PC-9 (cell line): ENCODE results near the gene TAS2R3. TPM values are rescaled to one million over a fixed set of nuclear protein-coding genes. Genes with fewer than 3 reads are reported as not detected.

Source experiments
- BruUV-seq: library from RNA; stranded (reverse); fragments of 400-500 nt; replicated peaks from 2 replicates; lab custom pipeline; 2021; lab: Mats Ljungman, UMichigan
- CTCF ChIA-PET: fragments of 300-600 bp; sonication (Branson Sonifier 250); formaldehyde crosslinking; loops from one replicate; lab custom pipeline; 2022; ENCODE audit warnings: antibody characterized with exemption; lab: Charles Lee
- POLR2A ChIA-PET: fragments of 300-600 bp; sonication (Branson Sonifier 250); formaldehyde crosslinking; loops from one replicate; lab custom pipeline; 2022; ENCODE audit warnings: antibody characterized with exemption; ENCODE audit not compliant: unreplicated experiment; lab: Charles Lee
- DNase-seq, 2 experiments: peaks; one replicate each; pipeline versions ENCODE4 v3.0.0 to v3.0.0-alpha.2; 2015 to 2022; ENCODE audit warnings: mixed read lengths in 1 of 2
- H2AFZ ChIP-seq: fragments of 200-600 bp; sonication (generic); 2 replicates; pipeline ENCODE4 v1.8.1; 2017; ENCODE audit warnings: antibody characterized with exemption
- H3F3A ChIP-seq: fragments of 200-600 bp; sonication (generic); 2 replicates; pipeline ENCODE4 v1.8.1; 2017; ENCODE audit warnings: antibody characterized with exemption, mild to moderate bottlenecking, low read depth; ENCODE audit not compliant: insufficient read depth
- H3K27ac ChIP-seq: fragments of 200-600 bp; sonication (generic); 2 replicates; pipeline ENCODE4 v1.6.1; 2016; ENCODE audit warnings: mixed run types
- H3K27me3 ChIP-seq: fragments of 200-600 bp; sonication (generic); 2 replicates; pipeline ENCODE4 v1.6.1; 2016; ENCODE audit warnings: low read depth, mixed run types; ENCODE audit not compliant: insufficient read depth
- H3K36me3 ChIP-seq: fragments of 200-600 bp; sonication (generic); 2 replicates; pipeline ENCODE4 v1.6.1; 2016; ENCODE audit warnings: low read depth, mixed run types
- H3K4me1 ChIP-seq: fragments of 200-600 bp; sonication (generic); replicated peaks from 2 replicates; pipeline ENCODE4 v1.6.1; 2016; ENCODE audit warnings: mixed run types; ENCODE audit not compliant: insufficient read depth
- H3K4me2 ChIP-seq: fragments of 200-600 bp; sonication (generic); 2 replicates; pipeline ENCODE4 v1.6.1; 2017; ENCODE audit warnings: mixed run types
- H3K4me3 ChIP-seq: fragments of 200-600 bp; sonication (generic); 2 replicates; pipeline ENCODE4 v1.6.1; 2016; ENCODE audit warnings: mixed run types
- H3K79me2 ChIP-seq: fragments of 200-600 bp; sonication (generic); 2 replicates; pipeline ENCODE4 v1.6.1; 2017; ENCODE audit warnings: low read depth, mixed run types
- H3K9me2 ChIP-seq: fragments of 200-600 bp; sonication (generic); 2 replicates; pipeline ENCODE4 v1.8.1; 2017; ENCODE audit warnings: mild to moderate bottlenecking; ENCODE audit not compliant: insufficient read depth
- H3K9me3 ChIP-seq: fragments of 200-600 bp; sonication (generic); 2 replicates; pipeline ENCODE4 v1.8.1; 2016; ENCODE audit warnings: low read depth; ENCODE audit not compliant: insufficient read depth
- H4K20me1 ChIP-seq: fragments of 200-600 bp; sonication (generic); 2 replicates; pipeline ENCODE4 v1.8.1; 2017; ENCODE audit not compliant: insufficient read depth
- EZH2 ChIP-seq: fragments of 200-600 bp; sonication (generic); IDR thresholded peaks from 2 replicates; pipeline ENCODE4 v1.8.0; 2017; ENCODE audit warnings: antibody characterized with exemption, low read depth
- intact Hi-C: fragments of 100-400 bp; cut with micrococcal nuclease; formaldehyde crosslinking; loops from one replicate; pipeline ENCODE4 v1.10.0; 2022; ENCODE audit not compliant: unreplicated experiment
- total RNA-seq: library from RNA; stranded (reverse); gene quantifications from 2 replicates; pipeline ENCODE4 v1.2.3, GENCODE V29; 2021
- TF ChIP-seq, protein P1 (sequence below): fragments of 200-600 bp; sonication (generic); conservative IDR thresholded peaks from 2 replicates; pipeline ENCODE4 v1.6.1; 2017; ENCODE audit warnings: mixed run types, antibody characterized with exemption, mild to moderate bottlenecking, moderate library complexity

Gene TAS2R3
- total RNA-seq, 1 experiment from 2014 or later = 2.0 TPM

DNA sequence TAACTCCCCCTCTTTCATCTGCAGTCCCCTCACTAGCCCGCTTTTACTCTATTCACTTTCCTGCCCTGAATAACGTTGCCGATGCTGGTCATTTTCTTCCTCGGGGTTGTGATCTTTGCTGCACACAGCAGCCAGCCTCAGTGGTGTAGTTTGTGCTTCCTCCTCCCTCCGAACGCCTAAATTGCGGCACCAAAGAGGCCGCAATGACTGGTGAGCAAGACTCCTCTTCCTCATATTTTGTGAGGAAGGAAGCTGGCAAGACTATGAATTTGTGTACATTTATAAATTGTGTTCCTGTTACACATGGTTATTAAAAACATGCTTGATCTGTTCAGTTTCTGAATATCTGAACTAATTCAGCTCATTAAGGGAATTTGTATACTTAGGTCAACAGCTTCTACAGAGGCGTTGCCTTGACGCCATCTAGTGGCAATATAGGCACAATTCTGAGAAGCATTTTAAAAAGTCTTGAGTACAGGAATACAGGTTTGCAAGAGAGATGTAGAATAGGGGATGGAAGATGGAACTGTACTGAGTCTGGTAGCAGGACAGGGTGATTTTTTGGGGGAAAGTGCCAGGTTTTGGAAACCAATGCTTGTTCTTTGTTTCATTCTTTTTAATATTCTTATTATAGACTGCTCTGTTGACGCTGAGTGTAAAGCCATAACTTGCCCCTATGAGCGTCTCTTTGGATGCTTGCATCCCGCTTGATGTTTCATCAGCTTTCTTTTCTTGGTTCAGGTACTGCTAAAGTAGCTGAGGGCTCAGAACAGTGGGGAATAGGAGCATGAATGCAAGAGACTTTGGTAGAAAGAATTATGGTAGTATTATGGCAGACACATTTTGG is 22.0 kb downstream of the TAS2R3 start:
- no TSS peak for BruUV-seq
- ChIA-PET POLR2A (no interaction called here), CTCF (interaction anchor here (0.6 to 1.1 kb wide), 7 partner anchors 9 to 1397 kb away, joined by 3 to 5 read pairs (median 3); partner anchors contain the start of genes TAS2R39 and TAS2R4)
- TF ChIP-seq, protein P1, sequence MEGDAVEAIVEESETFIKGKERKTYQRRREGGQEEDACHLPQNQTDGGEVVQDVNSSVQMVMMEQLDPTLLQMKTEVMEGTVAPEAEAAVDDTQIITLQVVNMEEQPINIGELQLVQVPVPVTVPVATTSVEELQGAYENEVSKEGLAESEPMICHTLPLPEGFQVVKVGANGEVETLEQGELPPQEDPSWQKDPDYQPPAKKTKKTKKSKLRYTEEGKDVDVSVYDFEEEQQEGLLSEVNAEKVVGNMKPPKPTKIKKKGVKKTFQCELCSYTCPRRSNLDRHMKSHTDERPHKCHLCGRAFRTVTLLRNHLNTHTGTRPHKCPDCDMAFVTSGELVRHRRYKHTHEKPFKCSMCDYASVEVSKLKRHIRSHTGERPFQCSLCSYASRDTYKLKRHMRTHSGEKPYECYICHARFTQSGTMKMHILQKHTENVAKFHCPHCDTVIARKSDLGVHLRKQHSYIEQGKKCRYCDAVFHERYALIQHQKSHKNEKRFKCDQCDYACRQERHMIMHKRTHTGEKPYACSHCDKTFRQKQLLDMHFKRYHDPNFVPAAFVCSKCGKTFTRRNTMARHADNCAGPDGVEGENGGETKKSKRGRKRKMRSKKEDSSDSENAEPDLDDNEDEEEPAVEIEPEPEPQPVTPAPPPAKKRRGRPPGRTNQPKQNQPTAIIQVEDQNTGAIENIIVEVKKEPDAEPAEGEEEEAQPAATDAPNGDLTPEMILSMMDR = peak; percentile 85
- no peak for TF ChIP-seq EZH2
- no peaks in the 10 kb centered on the region for H3K9me2 ChIP-seq
- peaks cover 4% of the 10 kb centered on the region; the same call in 1 of the 2 replicates for H4K20me1 ChIP-seq
- no peaks in the 10 kb centered on the region for H3F3A ChIP-seq
- no peaks in the 10 kb centered on the region for H3K27me3 ChIP-seq
- DNase-seq = peak; percentile 18 to 60
- H3K9me3 ChIP-seq = no peaks in the 10 kb centered on the region
- no peaks in the 10 kb centered on the region for H3K79me2 ChIP-seq
- no peaks in the 10 kb centered on the region for H3K4me1 ChIP-seq
- H3K4me2 ChIP-seq = no peak overlapping the region
- no peaks in the 10 kb centered on the region for H3K36me3 ChIP-seq
- no peak overlapping the region for H2AFZ ChIP-seq
- no peak overlapping the region for H3K27ac ChIP-seq
- intact Hi-C loops = loop anchor here (1.0 to 5.0 kb wide), 2 partner anchors 132 to 769 kb away; no protein-coding TSS in a partner anchor
- no peak overlapping the region for H3K4me3 ChIP-seq

DNA sequence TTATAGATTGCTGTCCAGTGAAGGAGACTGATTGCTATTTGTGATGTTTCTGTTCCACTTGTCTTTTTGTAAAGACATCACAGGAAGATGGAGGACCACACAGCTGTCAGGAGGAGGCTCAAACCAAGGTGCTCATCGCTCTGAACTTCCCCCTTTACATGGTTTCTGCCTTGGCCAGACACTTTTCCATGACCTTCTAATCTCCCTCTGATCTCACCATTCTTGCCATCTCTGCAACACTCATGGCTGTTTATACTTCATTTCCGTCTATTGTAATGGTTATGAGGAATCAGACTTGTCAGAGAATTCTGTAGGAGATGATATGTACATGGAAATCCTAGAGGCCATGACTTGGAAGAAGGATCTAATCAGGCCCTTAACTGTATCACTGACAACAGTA is 24.4 kb downstream of the TAS2R3 start:
- POLR2A ChIA-PET = no interaction called here
- no peak overlapping the region for H3K4me2 ChIP-seq
- no peaks in the 10 kb centered on the region for H3K79me2 ChIP-seq
- CTCF ChIA-PET = interaction anchor here (0.6 kb wide), 1 partner anchor 40 kb away, joined by 3 read pairs; no protein-coding TSS in a partner anchor
- intact Hi-C loops = loop anchor here (5.0 kb wide), 1 partner anchor 771 kb away; no protein-coding TSS in a partner anchor
- TF ChIP-seq, protein P1 = no peak
- no peak for TF ChIP-seq EZH2
- no peaks in the 10 kb centered on the region for H3K4me1 ChIP-seq
- BruUV-seq = no TSS peak
- no peaks in the 10 kb centered on the region for H3F3A ChIP-seq
- no peak overlapping the region for H2AFZ ChIP-seq
- H3K36me3 ChIP-seq = no peaks in the 10 kb centered on the region
- no peak for DNase-seq
- no peaks in the 10 kb centered on the region for H3K9me2 ChIP-seq
- H3K27me3 ChIP-seq = no peaks in the 10 kb centered on the region
- no peaks in the 10 kb centered on the region for H3K9me3 ChIP-seq
- peaks cover 4% of the 10 kb centered on the region; the same call in 1 of the 2 replicates for H4K20me1 ChIP-seq
- H3K27ac ChIP-seq = no peak overlapping the region
- H3K4me3 ChIP-seq = no peak overlapping the region

DNA sequence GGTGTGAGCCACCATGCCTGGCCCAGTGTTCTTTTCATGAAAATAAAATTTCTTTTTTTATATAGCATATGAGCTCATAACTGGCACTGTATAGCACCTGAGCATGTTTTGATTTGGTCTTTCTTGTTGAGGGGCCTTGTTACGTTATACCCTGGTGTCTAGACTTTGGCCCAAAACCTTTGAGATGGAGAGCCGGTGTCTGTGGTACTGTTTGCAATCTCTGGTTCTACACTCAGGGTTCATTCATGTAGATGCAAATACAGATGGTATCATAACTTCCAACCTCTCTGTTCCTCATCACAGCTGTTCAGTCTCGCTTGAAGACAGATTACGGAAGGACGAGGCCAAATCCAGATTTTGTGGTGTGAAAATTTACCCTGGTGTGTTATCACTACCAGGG is 26.0 kb downstream of the TAS2R3 start, which contains the start of gene TAS2R5:
Gene TAS2R5, plus strand, starts transcription at position 301 of the 400 bp plus-strand sequence. CDS start 145 bp downstream, outside the sequence.
- intact Hi-C loops = loop anchor here (5.0 kb wide), 1 partner anchor 773 kb away; no protein-coding TSS in a partner anchor
- no peaks in the 10 kb centered on the region for H3F3A ChIP-seq
- CTCF ChIA-PET = no interaction called here

More for the DNA sequence above, 26.0 kb downstream of the TAS2R3 start, which contains the start of gene TAS2R5:
- H3K79me2 ChIP-seq = no peaks in the 10 kb centered on the region
- H3K9me2 ChIP-seq = no peaks in the 10 kb centered on the region
- no peak within 1 kb of the TSS for H3K4me3 ChIP-seq
- no TSS peak for BruUV-seq
- no peak for TF ChIP-seq EZH2
- TF ChIP-seq, protein P1 = no peak
- DNase-seq = no peak
- no peak within 1 kb of the TSS for H3K27ac ChIP-seq
- peaks cover 4% of the 10 kb centered on the region; the same call in 1 of the 2 replicates for H4K20me1 ChIP-seq
- H3K4me2 ChIP-seq = no peak within 1 kb of the TSS
- POLR2A ChIA-PET = no interaction called here
- H2AFZ ChIP-seq = no peak within 1 kb of the TSS
- H3K9me3 ChIP-seq = no peaks in the 10 kb centered on the region
- no peaks in the 10 kb centered on the region for H3K4me1 ChIP-seq
- H3K27me3 ChIP-seq = no peaks in the 10 kb centered on the region
- H3K36me3 ChIP-seq = no peaks in the 10 kb centered on the region
